IMR-90 (cell line): Measurements from ENCODE around the gene ELL. TPM values are rescaled to one million over a fixed set of nuclear protein-coding genes. Genes with fewer than 3 reads are reported as not detected.

Experiments used
- ATAC-seq: fragments of 200-7000 bp; cut with Tn5 transposase; 2 replicates; pipeline ENCODE4 v1.9.1; 2020; ENCODE audit warnings: low read depth, mild to moderate bottlenecking, moderate library complexity
- BruUV-seq: library from RNA; stranded (reverse); fragments of 400-500 nt; replicated peaks from 2 replicates; lab custom pipeline; 2021; lab: Mats Ljungman, UMichigan
- CTCF ChIA-PET: fragments of 300-600 bp; formaldehyde crosslinking; extraction: SDS; loops from one replicate; lab custom pipeline; 2021; ENCODE audit warnings: antibody characterized with exemption; lab: Yijun Ruan, JAX
- POLR2A ChIA-PET: fragments of 300-600 bp; sonication (Branson Sonifier 250); formaldehyde crosslinking; loops from one replicate; lab custom pipeline; 2022; ENCODE audit warnings: antibody characterized with exemption; ENCODE audit not compliant: unreplicated experiment; lab: Charles Lee
- DNase-seq: peaks from one replicate; pipeline ENCODE4 v3.0.0; 2013
- H2AFZ ChIP-seq: replicated peaks from 2 replicates; pipeline ENCODE3; 2013; ENCODE audit warnings: low read length, mild to moderate bottlenecking; ENCODE audit not compliant: poor library complexity
- H2AK5ac ChIP-seq: 2 replicates; pipeline ENCODE4 v1.6.1; 2013; ENCODE audit warnings: low read depth, low read length, inconsistent platforms
- H2AK9ac ChIP-seq: replicated peaks from 2 replicates; pipeline ENCODE3; 2013; ENCODE audit warnings: mild to moderate bottlenecking, low read depth, low read length, moderate library complexity; ENCODE audit not compliant: poor library complexity
- H2BK120ac ChIP-seq: 2 replicates; pipeline ENCODE4 v1.6.1; 2013; ENCODE audit warnings: low read depth, low read length, inconsistent platforms
- H2BK15ac ChIP-seq: 3 replicates; pipeline ENCODE4 v1.6.1; 2013; ENCODE audit warnings: low read depth, low read length, inconsistent platforms
- H2BK20ac ChIP-seq: 2 replicates; pipeline ENCODE4 v1.6.1; 2013; ENCODE audit warnings: low read depth, mild to moderate bottlenecking, inconsistent platforms, low read length, moderate library complexity
- H2BK5ac ChIP-seq: 2 replicates; pipeline ENCODE4 v1.6.1; 2013; ENCODE audit warnings: mild to moderate bottlenecking, low read depth, low read length, inconsistent platforms; ENCODE audit not compliant: poor library complexity, severe bottlenecking
- H3K14ac ChIP-seq: replicated peaks from 2 replicates; pipeline ENCODE4 v1.6.1; 2013; ENCODE audit warnings: low read depth, low read length, inconsistent platforms
- H3K18ac ChIP-seq: 2 replicates; pipeline ENCODE4 v1.6.1; 2013; ENCODE audit warnings: low read depth, low read length, control low read depth
- H3K23ac ChIP-seq: 2 replicates; pipeline ENCODE4 v1.6.1; 2013; ENCODE audit warnings: low read depth, low read length, inconsistent platforms
- H3K27ac ChIP-seq: 2 replicates; pipeline ENCODE4 v1.5.1; 2013; ENCODE audit warnings: mild to moderate bottlenecking, control low read depth, low read length; ENCODE audit not compliant: insufficient read depth
- H3K27me3 ChIP-seq: 2 replicates; pipeline ENCODE4 v1.6.1; 2013; ENCODE audit warnings: low read length; ENCODE audit not compliant: control insufficient read depth, insufficient read depth
- H3K36me3 ChIP-seq: 2 replicates; pipeline ENCODE4 v1.6.1; 2013; ENCODE audit warnings: low read length, mixed read lengths; ENCODE audit not compliant: control insufficient read depth, insufficient read depth
- H3K4ac ChIP-seq: 2 replicates; pipeline ENCODE4 v1.6.1; 2013; ENCODE audit warnings: low read depth, low read length, inconsistent platforms
- H3K4me1 ChIP-seq: 2 replicates; pipeline ENCODE4 v1.6.1; 2013; ENCODE audit warnings: low read length, mixed read lengths; ENCODE audit not compliant: control insufficient read depth, insufficient read depth
- H3K4me2 ChIP-seq: 2 replicates; pipeline ENCODE4 v1.6.1; 2013; ENCODE audit warnings: low read depth, mild to moderate bottlenecking, control low read depth, low read length, moderate library complexity
- H3K4me3 ChIP-seq: 2 replicates; pipeline ENCODE4 v1.5.1; 2013; ENCODE audit warnings: low read depth, mild to moderate bottlenecking, control low read depth, low read length, moderate library complexity; ENCODE audit not compliant: insufficient read depth
- H3K56ac ChIP-seq: 2 replicates; pipeline ENCODE4 v1.6.1; 2013; ENCODE audit warnings: low read length, inconsistent platforms; ENCODE audit not compliant: insufficient read depth; ENCODE audit errors: extremely low read depth
- H3K79me1 ChIP-seq, 2 experiments: 2 replicates each; pipeline ENCODE4 v1.6.1; 2013; ENCODE audit warnings: low read length in 2 of 2, inconsistent platforms in 1 of 2, low read depth in 1 of 2
- H3K9ac ChIP-seq: 2 replicates; pipeline ENCODE4 v1.6.1; 2013; ENCODE audit warnings: low read depth, low read length, control low read depth
- H3K9me1 ChIP-seq: 2 replicates; pipeline ENCODE4 v1.6.1; 2013; ENCODE audit warnings: low read length, inconsistent platforms; ENCODE audit not compliant: insufficient read depth
- H3K9me3 ChIP-seq: 2 replicates; pipeline ENCODE4 v1.6.1; 2013; ENCODE audit warnings: low read length; ENCODE audit not compliant: control insufficient read depth, insufficient read depth
- H4K20me1 ChIP-seq: 2 replicates; pipeline ENCODE4 v1.6.1; 2013; ENCODE audit warnings: low read length, inconsistent platforms; ENCODE audit not compliant: insufficient read depth
- H4K5ac ChIP-seq: 2 replicates; pipeline ENCODE4 v1.6.1; 2013; ENCODE audit warnings: mild to moderate bottlenecking, low read depth, low read length, control low read depth
- H4K8ac ChIP-seq, 2 experiments: 2 replicates each; pipeline ENCODE4 v1.6.1; 2013; ENCODE audit warnings: low read depth in 2 of 2, low read length in 2 of 2, control low read depth in 1 of 2, inconsistent platforms in 1 of 2
- H4K91ac ChIP-seq: 2 replicates; pipeline ENCODE4 v1.6.1; 2013; ENCODE audit warnings: low read depth, low read length, inconsistent platforms; ENCODE audit not compliant: insufficient read depth
- POLR2A ChIP-seq: IDR thresholded peaks from 2 replicates; pipeline ENCODE4 v1.6.1; 2012; ENCODE audit warnings: mild to moderate bottlenecking, low read depth, low read length
- RFX5 ChIP-seq: IDR thresholded peaks from 2 replicates; pipeline ENCODE4 v1.8.0; 2012; ENCODE audit warnings: low read depth, mild to moderate bottlenecking, low read length, moderate library complexity
- USF2 ChIP-seq: fragments of 150-350 bp; IDR thresholded peaks from 2 replicates; pipeline ENCODE4 v1.6.1; 2017; ENCODE audit warnings: mild to moderate bottlenecking, antibody characterized with exemption, low read length, low read depth
- WGBS, 2 experiments: methylation state at CpG; one replicate each; pipeline versions ENCODE4 v1.1.5 to v1.1.7; 2013; ENCODE audit warnings: missing lambda C conversion rate in 2 of 2; ENCODE audit not compliant: insufficient read length in 1 of 2; ENCODE audit errors: extremely low coverage in 2 of 2; 5-methylcytosine and 5-hydroxymethylcytosine counted together
- dilution Hi-C: fragments of 300-500 bp; cut with HindIII; formaldehyde crosslinking; loops from one replicate; pipeline ENCODE4 v1.14.3; 2018; ENCODE audit warnings: low sequenced_read_pairs; ENCODE audit not compliant: unreplicated experiment
- in situ Hi-C: fragments of 300-500 bp; cut with MboI; formaldehyde crosslinking; loops from 3 replicates; pipeline ENCODE4 v1.14.3; 2019; ENCODE audit warnings: low sequenced_read_pairs, inconsistent platforms, mixed read lengths
- intact Hi-C: fragments of 100-400 bp; cut with micrococcal nuclease; formaldehyde crosslinking; loops from 2 replicates; pipeline ENCODE4 v1.10.0; 2022
- polyA plus RNA-seq, 3 experiments: library from polyadenylated mRNA; depleted of rRNA; stranded (reverse); fragments of >200 nt; gene quantifications; 2 replicates each; pipeline ENCODE4 v1.2.3, GENCODE V29; 2012; ENCODE audit warnings: low replicate concordance in 1 of 3
- total RNA-seq: library from RNA; depleted of rRNA; stranded (reverse); fragments of >200 nt; gene quantifications from 2 replicates; pipeline ENCODE4 v1.2.3, GENCODE V29; 2012

The ELL gene
- total and polyA plus RNA-seq, 2 of the 4 experiments (the other 2 are of a cell fraction): 6.3 to 13.1 TPM

GRCh38 chr19:18424890-18425514 lies 96.9 kb downstream of the ELL start:
- H3K36me3 ChIP-seq: no peaks in the 10 kb centered on the region; the same call in 1 of the 2 replicates
- in situ Hi-C loops: no loop called here
- H3K4me3 ChIP-seq: no peak overlapping the region
- POLR2A ChIA-PET: no interaction called here
- peak overlapping the region; percentile 86; the same call in 1 of the 2 replicates for H3K4ac ChIP-seq
- peaks cover 7 to 85% of the 10 kb centered on the region in 2 experiments for H3K79me1 ChIP-seq
- H2AK9ac ChIP-seq: peak overlapping the region; percentile 81
- no peak overlapping the region for H2BK5ac ChIP-seq
- H3K18ac ChIP-seq: no peak overlapping the region
- no peak overlapping the region for H4K5ac ChIP-seq
- no peak overlapping the region for H3K23ac ChIP-seq
- peaks cover 78% of the 10 kb centered on the region for H4K20me1 ChIP-seq
- intact Hi-C loops: no loop called here
- DNase-seq (no peak), ATAC-seq (no peak)
- peaks cover 20% of the 10 kb centered on the region for H3K4me1 ChIP-seq
- dilution Hi-C loops: no loop called here
- no peaks in the 10 kb centered on the region for H3K9me3 ChIP-seq
- 0 out of 2 replicates have a peak overlapping the region, but pooled peaks have one; percentile 40 for H2BK120ac ChIP-seq
- H2AK5ac ChIP-seq: no peak overlapping the region
- H3K4me2 ChIP-seq: no peak overlapping the region
- no peak overlapping the region for H2BK20ac ChIP-seq
- no peak overlapping the region for H3K9ac ChIP-seq
- CTCF ChIA-PET: no interaction called here
- no peak overlapping the region for H3K56ac ChIP-seq
- H4K91ac ChIP-seq: no peak overlapping the region
- no peak overlapping the region for H3K27ac ChIP-seq
- WGBS, 2 experiments: 85% methylated on average over 5 of the region's 17 CpGs; no CpG with 5 or more reads in 1 of the 2 experiments
- H3K9me1 ChIP-seq: peaks cover 15% of the 10 kb centered on the region
- H3K14ac ChIP-seq: no peak overlapping the region
- no peaks in the 10 kb centered on the region for H3K27me3 ChIP-seq
- no peak overlapping the region for H2BK15ac ChIP-seq
- no peak overlapping the region for H4K8ac ChIP-seq
- no TSS peak for BruUV-seq
- no peak for TF ChIP-seq RFX5
- TF ChIP-seq POLR2A: no peak
- TF ChIP-seq USF2: no peak
- H2AFZ ChIP-seq: no peak overlapping the region
